Chondrocyte (in vitro differentiated cells): ENCODE data around the gene SEPSECS. TPM values are rescaled to one million over a fixed set of nuclear protein-coding genes. Genes with fewer than 3 reads are reported as not detected.

Experiments
- DNase-seq: peaks from one replicate; pipeline ENCODE4 v3.0.0; 2021; ENCODE audit warnings: mixed read lengths, low spot score
- H3K27ac Mint-ChIP-seq: one replicate; pipeline ENCODE4 v1.8.0; 2021; ENCODE audit warnings: mild to moderate bottlenecking, moderate library complexity, mixed read lengths; ENCODE audit not compliant: unreplicated experiment
- H3K27me3 Mint-ChIP-seq: 2 replicates; pipeline ENCODE4 v1.8.0; 2021; ENCODE audit warnings: low read depth, mixed read lengths
- H3K36me3 Mint-ChIP-seq: 2 replicates; pipeline ENCODE4 v1.8.0; 2021; ENCODE audit warnings: low read depth, mixed read lengths
- H3K4me1 Mint-ChIP-seq: 2 replicates; pipeline ENCODE4 v1.8.0; 2021; ENCODE audit warnings: low read depth, mild to moderate bottlenecking, mixed read lengths
- H3K4me3 Mint-ChIP-seq: one replicate; pipeline ENCODE4 v1.8.0; 2021; ENCODE audit warnings: mild to moderate bottlenecking, moderate library complexity, mixed read lengths; ENCODE audit not compliant: unreplicated experiment
- H3K9me3 Mint-ChIP-seq: 2 replicates; pipeline ENCODE4 v1.8.0; 2021; ENCODE audit warnings: low read depth, mixed read lengths
- CTCF ChIP-seq: fragments of 200-600 bp; sonication (generic); IDR thresholded peaks from 2 replicates; pipeline ENCODE4 v1.5.0; 2021; ENCODE audit warnings: antibody characterized with exemption, mild to moderate bottlenecking, moderate library complexity
- total RNA-seq: library from RNA; stranded (reverse); gene quantifications from 3 replicates; pipeline ENCODE4 v1.2.1, GENCODE V29; 2021

SEPSECS gene
- total RNA-seq, 1 donor from 2014 or later = 5.4 TPM

GRCh38 chr4:25129917-25130316 is 30.3 kb downstream of the SEPSECS start:
- peaks cover 36% of the 10 kb centered on the region for H3K4me1 Mint-ChIP-seq
- no peak for DNase-seq
- no peak overlapping the region for H3K27ac Mint-ChIP-seq
- peaks cover 3% of the 10 kb centered on the region for H3K9me3 Mint-ChIP-seq
- TF ChIP-seq CTCF = no peak
- H3K36me3 Mint-ChIP-seq = peaks cover 5% of the 10 kb centered on the region
- H3K4me3 Mint-ChIP-seq = no peak overlapping the region
- H3K27me3 Mint-ChIP-seq = no peaks in the 10 kb centered on the region

- Mint-ChIP-seq H3K36me3 (peaks cover 2% of the 10 kb centered on the region), H3K9me3 (no peaks in the 10 kb centered on the region), H3K4me1 (peaks cover 36% of the 10 kb centered on the region), H3K27me3 (no peaks in the 10 kb centered on the region), H3K27ac (no peak overlapping the region), H3K4me3 (no peak overlapping the region)
- no peak for DNase-seq
- TF ChIP-seq CTCF = no peak
Measured at GRCh38 chr4:25128671-25129070, 31.6 kb downstream of the SEPSECS start.

- DNase-seq = no peak
- peaks cover 2% of the 10 kb centered on the region for H3K36me3 Mint-ChIP-seq
- H3K4me1 Mint-ChIP-seq = no peaks in the 10 kb centered on the region
- no peaks in the 10 kb centered on the region for H3K27me3 Mint-ChIP-seq
- no peak overlapping the region for H3K27ac Mint-ChIP-seq
- TF ChIP-seq CTCF = no peak
- no peak overlapping the region for H3K4me3 Mint-ChIP-seq
- no peaks in the 10 kb centered on the region for H3K9me3 Mint-ChIP-seq
Measured at GRCh38 chr4:25123236-25123635, 37.0 kb downstream of the SEPSECS start.

- no peaks in the 10 kb centered on the region for H3K27me3 Mint-ChIP-seq
Measured at GRCh38 chr4:25120146-25120940, 39.9 kb downstream of the SEPSECS start.

More at GRCh38 chr4:25120146-25120940, 39.9 kb downstream of the SEPSECS start:
- Mint-ChIP-seq H3K4me1 (no peaks in the 10 kb centered on the region), H3K4me3 (no peak overlapping the region), H3K27ac (no peak overlapping the region), H3K36me3 (peaks cover 1% of the 10 kb centered on the region), H3K9me3 (no peaks in the 10 kb centered on the region)
- DNase-seq = no peak
- TF ChIP-seq CTCF = no peak
